Measurements from ENCODE around the gene COQ8B.

DNA sequence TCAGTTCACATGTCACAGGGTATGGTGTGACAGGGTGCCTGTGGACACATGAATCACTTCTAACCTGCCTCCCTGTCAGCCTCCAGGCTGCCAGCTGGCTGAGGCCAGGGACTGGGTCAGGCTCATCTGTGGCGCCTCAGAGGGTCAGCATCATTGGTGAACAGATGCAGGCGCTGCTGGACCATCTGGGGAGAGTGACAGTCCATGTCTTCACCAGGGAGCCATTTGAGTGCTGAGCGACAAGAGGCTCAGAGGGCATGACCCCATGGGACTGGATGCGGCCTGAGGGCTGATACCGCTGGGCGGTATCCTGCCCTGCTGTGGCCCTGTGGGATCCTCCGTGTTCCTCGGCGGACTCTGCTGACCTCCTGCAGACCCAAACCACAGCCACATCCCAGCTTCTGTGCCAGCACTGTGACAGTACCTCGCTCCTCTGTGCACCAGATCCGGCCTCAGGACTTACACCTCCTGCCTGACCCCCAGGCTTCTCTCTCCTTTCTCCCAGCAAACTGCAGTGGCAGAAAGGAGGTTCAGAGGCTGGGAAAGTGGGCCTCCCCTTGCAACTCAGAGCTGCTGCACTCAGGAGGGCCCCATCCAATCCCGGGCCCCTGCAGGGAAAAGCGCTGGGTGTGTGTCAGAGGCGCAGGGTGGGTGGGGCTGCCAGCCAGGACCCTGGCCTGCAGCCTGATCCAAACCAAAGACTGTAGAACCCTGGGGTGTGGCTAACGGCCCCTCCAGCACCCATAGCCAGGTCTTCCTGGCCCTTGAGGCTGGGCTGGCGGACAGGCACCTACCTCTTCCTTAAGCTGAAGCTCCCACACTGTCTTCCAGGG, 23.4 kb upstream of the COQ8B start:
- TF ChIP-seq EP300 (IDR thresholded peaks at IDR 0.05): no peak
- TF ChIP-seq, protein P1, sequence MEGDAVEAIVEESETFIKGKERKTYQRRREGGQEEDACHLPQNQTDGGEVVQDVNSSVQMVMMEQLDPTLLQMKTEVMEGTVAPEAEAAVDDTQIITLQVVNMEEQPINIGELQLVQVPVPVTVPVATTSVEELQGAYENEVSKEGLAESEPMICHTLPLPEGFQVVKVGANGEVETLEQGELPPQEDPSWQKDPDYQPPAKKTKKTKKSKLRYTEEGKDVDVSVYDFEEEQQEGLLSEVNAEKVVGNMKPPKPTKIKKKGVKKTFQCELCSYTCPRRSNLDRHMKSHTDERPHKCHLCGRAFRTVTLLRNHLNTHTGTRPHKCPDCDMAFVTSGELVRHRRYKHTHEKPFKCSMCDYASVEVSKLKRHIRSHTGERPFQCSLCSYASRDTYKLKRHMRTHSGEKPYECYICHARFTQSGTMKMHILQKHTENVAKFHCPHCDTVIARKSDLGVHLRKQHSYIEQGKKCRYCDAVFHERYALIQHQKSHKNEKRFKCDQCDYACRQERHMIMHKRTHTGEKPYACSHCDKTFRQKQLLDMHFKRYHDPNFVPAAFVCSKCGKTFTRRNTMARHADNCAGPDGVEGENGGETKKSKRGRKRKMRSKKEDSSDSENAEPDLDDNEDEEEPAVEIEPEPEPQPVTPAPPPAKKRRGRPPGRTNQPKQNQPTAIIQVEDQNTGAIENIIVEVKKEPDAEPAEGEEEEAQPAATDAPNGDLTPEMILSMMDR (IDR thresholded peaks at IDR 0.05): no peak

Data from suprapubic skin (tissue), 3 donors.